GM15510 (cell line): Measurements from ENCODE around the gene PCK1.

Experiments
- POLR2A ChIP-seq: IDR thresholded peaks from 3 replicates; pipeline ENCODE4 v1.6.1; 2011; ENCODE audit warnings: borderline replicate concordance; ENCODE audit not compliant: insufficient read length; ENCODE audit errors: extremely low read depth

The PCK1 gene

DNA sequence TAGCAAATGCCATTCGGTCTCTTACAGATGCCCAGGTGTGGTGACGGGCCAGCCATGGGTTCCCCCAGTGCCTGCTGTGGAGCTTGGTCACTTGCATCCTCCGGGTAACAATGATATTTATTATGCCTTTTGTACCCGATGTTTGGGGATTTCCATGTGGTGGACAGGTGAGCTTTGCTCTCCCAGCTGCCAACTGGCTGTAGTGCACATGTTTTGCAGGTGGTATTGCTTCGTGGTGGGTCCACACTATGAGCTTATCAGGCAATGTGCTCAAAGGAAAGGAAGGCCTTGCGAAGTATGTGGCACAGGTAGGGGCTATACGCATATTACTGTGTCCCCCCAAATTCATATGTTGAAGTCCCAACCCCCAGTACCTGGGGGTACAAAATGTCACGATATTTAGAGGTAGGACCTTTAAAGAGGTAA is 31.7 kb upstream of the PCK1 start:
- no peak for TF ChIP-seq POLR2A

DNA sequence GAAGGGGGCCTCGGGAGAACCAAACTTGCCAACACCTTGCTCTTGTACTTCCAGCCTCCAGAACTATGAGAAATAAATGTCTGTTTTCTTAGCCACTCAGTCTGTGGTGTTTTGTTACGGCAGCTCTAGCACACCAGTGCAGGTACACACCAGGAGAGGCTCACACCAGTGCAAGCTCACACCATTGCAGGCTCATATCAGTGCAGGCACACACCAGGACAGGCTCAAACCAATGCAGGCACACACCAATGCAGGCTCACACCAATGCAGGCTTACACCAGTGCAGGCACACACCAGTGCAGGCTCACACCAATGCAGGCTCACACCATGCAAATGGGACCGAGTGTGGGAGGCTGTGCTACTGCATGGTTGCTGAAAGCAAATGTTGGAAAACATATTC is 31.1 kb upstream of the PCK1 start:
- no peak for TF ChIP-seq POLR2A

DNA sequence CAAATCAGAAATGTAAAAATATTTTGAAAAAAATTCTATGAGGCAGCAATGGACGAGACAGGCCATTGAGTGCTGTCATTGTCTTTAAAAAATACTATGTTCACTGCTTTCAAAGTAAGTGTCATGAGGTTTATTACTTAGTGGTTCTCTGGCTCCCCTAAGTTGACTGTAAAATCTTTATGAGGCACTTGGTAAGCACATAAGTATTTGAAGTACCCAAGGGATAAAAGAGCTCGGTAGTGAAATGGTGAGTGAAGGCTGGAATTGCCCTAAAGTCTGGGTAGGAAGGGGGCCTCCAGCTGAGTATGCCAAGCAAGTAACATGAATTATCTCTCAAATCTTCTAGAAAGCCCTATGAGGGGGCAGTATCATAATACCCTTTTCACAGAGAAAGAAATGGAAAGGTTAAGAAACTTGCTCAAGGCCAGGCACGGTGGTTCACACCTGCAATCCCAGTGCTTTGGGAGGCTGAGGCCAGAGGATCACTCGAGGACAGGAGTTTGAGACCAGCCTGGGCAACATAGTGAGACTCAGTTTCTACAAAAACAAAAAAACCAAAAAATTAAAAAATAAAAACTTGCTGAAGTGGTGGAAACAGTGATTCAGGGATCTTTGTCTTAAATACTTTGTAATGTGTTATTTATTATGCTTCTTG is 30.5 kb upstream of the PCK1 start:
- TF ChIP-seq POLR2A, result no peak

DNA sequence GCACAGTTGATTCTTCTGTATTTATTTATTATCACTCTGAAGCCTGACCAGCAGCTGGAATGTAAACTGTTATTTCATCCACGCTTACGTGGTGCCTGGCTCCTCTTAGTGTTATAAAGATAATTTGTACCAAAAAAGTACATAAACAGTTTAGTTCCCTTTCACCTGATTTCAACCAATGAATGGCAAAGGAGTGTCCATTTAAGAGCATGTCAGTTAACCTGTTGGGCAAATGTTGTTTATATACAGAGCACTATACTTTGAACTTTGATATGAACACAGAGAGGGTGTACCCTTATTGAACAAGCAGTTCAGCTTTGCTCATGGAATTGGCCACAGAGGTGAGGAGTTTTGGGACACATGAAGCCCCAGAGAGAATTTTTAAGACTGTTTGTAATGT is 28.8 kb upstream of the PCK1 start:
- TF ChIP-seq POLR2A, result no peak

DNA sequence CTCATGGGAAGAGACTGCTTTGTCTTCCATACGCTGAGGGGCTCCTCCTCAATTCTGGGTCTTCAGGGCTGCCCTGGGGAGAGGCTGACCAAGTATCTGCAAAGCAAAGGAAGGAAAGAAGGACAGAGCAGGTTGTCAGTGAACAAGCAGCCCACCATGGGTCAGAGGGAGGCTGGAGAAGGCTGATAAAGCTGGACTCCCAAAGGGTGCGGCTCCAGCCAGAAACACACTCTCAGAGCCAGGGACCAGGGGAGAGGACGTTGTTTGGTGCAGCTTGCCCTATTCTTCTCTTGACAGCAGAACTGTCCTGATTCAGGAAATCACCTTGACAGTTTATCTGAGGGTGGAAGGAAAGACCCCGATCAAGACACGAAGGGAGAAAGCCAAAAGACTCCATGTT is 25.6 kb upstream of the PCK1 start:
- no peak for TF ChIP-seq POLR2A

DNA sequence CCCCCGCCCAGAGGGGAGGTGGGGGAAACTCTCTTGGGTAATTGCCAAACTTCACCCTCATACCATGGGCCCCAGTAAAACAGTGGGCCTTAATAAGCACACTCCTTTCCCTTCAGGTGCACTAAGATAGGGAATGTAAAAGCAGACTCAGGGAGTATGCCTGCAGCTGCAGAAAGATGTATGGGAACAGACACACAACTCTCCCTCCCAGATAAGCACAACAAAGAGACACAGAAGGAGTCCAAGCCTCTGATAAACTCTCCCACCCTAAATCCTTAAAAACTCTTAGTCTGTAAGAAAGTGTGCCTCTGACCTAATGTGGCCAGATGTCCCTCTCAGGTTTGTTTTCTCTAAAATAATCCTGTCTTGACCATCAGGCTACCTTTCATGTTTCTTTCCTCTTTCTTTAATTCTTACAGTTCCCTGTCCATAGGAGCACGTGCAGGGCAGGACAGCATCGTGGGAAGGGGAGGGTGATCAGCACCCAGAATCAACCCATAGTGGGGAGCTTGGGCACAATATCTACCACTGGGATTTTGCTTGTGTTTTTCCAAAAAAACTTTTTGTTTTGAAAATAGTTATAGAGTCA is 24.7 kb upstream of the PCK1 start:
- TF ChIP-seq POLR2A, result no peak

DNA sequence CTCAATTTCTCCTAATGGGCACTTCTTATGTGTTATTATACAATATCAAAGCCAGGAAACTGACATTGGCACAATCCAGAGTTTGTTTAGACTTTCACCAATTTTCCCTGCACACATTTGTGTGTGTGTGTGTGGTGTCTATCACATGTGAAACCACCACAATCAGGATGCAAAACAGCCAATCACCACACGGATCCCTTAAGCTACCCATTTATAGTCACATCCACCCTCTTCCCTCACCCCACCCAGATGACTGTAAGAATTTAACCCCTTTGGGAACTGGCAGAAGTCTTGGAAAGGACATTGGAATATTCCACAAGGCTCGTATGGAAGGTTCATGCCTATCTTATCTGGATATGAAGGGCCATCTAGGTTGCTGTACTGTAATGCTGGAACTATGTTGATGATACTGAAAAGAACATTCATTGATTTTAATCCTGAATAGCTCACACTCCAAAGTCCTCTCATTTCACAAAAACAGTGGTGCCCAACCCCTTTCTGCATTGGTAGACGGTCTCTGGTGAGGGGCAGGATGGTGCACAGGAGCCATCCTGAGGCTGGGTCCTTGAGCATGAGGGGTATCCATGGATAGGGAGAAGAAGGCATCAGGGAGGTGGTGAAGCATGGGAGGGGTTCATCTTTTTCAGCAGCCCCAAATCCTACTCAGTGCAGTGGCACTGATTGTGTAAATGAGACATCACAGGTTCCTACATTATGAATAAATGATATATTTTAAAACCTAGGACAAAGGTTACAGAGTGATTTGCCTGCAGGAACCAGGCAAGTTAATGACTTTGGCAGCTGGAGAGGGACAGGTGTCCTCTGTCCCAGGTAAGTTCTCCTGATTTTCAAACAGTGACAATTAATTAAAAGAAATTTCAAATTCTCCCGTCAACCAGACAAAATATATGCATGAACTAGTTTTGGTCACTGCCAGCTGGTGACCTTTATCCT is 23.9 kb upstream of the PCK1 start:
- no peak for TF ChIP-seq POLR2A

DNA sequence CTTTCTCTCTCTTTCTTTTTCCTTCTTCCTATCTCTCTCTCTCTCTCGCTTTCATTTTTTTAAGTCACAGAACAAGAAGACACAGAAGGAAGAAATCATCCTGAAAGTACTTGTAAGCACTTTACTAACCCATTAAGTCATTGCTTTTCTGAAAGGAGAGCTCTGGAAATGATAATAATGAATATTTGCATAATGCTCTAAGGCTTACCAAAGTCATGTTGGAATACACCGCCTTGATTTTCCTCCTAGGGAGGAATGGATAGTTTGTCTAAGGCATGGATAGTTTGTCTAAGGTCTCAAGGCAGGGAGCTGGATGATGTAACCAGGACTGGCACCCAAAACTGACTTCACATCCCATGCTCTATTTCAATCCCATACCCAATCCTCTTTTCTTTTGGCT is 23.1 kb upstream of the PCK1 start:
- no peak for TF ChIP-seq POLR2A

DNA sequence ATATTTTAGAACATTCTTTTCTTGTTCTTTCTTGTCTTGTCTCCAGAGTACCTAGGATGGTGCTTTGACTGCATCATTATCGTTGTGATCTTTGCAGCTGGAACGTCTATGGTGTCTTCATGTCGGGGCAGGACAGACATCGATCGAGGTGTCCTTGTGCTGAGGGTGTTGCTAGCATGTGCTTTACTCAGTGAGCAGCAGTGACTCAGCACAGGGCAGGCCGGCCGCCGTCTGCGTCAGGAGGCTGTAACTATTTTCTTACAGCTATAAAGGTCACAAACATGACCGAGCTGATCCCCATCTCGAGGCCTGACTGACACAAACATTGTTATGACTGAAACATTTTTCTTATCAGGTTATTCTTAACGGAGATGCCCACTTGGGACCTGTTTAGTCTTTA is 21.0 kb upstream of the PCK1 start:
- TF ChIP-seq POLR2A, result no peak

DNA sequence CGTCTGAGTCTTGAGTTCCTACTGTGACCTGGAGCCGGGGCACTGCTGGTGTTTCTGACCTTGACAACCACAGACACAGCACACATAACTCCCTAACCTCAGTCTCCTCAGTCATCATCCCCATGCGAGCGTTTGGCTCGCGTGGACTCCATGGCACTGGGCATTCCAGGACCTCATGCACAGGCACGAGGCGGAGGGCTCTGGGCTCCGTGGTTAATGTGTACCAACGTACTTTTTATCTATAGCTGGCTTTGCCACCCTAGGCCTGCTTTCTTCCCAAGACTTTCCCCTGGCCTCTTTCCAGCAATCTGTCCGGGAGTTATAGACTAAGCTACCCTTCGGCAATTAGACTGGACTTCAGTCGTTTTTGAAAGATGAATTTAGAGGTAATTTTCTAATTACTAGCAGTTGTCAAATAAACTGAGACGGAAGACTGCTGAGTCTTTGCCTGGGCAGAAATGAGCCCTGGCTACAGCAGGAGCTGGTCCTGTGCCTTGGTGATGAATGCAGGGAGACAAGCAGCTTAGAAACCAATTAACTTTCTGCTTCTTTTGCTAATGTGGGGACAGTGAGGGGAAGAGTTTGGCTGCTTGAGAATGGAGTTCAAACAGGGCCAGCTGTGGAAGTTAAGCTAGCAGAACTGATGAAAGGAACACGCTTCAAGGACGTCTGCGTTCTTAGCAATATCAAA is 19.9 kb upstream of the PCK1 start:
- TF ChIP-seq POLR2A, result no peak

DNA sequence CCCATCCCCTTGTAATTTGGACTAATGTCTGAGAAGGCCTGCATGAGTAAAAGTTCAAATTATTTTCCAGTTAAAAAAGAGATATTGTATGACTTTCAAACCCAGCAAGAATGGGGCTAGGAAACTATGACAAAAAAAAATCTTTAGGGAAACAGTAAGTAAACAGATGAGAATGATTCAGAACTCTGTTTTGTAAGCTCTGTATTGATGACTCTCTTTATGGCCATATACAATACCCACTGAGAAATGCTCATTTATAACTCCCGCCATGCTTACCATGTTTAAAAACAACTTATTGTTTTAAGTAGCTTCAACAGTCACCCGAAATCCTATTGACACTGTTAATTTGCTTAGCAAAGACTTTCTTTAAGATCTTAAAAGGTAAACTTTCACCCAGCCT is 17.2 kb upstream of the PCK1 start:
- TF ChIP-seq POLR2A, result no peak

DNA sequence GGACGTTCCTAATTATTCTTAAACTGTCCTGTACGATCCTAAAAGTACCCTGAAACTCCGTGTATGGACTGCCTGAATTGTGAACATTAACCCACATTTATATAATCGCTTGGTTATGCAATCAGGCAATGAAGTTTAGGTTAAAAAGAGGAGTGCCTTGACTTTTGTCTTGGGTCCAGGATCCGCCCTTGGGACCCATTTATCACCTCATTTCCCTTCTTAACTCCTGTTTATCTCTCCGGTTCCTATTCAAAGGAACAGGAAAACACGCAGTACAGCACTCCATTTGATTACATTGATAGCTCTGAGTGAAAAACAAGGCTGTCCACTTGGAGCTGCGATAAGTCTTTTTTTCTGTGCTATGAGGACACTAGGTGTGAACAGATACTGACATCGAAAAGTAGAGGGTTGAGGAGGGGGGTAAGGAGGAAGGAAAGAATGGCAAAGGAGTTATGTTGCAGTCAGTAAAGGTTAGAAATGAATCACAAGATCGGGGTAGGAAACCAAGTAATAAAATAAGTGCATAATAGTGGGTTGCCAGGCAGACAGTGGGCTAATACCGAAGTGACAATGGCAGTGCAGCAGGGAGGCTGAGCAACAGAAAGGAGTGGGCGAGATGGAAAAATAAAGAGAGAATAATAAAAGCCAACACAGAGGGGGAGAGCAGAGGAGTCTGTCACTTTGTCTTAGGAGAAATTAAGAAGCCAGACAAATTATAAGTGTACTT is 15.9 kb upstream of the PCK1 start:
- TF ChIP-seq POLR2A, result no peak

DNA sequence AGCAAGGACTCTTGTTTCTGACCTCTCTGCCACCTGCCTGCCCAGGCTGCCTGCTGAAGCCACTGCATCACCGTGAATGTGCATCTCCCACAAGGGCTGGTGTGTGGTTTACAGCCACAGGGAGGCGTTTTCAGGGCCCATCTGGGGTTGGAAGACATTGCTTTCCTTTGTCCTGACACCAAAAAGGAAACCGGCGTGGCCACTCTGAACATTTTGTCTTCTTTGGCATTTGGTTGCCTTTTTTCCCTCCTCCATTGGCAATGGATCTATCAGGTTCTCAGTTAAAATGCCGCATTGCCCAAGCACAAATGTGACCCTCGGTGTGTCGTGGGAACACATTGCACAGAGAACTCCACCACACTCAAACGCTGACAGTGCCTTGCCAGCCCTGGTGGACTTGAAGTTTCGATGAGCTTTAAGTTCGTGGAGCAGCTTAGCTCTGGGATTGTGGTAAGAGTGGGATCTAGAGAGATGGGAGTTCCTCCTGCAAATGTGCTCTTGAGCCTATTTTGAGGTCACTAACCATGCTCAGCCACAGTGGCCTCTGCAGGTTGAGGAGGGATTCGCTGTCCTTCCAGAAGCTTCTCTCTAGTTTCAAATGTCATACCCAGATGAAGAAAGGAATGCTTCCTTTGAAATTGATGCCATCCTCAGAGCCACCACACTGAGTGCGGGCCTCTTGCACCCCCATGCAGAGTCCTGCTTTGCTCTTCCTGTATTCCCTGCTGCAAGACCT is 14.8 kb upstream of the PCK1 start:
- no peak for TF ChIP-seq POLR2A
